ENCODE measurements around the gene CCDC177. TPM values are rescaled to one million over a fixed set of nuclear protein-coding genes. Genes with fewer than 3 reads are reported as not detected.

CCDC177 gene
- total RNA-seq, 4 donors from 2014 or later: 0.13 to 0.34 TPM; not detected in 2

DNA sequence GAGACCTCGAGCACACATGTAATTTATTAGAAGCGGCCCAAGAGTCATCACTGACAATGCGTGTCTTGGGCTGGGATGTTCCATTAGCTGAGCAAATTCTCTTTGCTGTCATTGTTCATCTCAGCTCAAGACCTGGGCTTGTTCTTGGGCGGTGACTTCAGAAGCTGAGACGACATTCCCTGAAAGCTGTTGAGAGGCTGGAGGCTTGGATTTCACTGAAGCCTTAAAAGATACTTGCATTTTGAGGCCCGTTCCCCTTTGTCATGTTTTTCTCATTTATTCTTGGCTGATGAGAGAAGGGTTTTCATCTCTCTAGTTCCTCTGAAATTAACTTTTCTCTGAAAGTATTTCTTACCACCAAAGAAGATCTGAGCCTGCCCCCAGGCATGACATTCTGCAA lies 20.2 kb upstream of the CCDC177 start:
- no peak for DNase-seq (ENCODE audit: low spot score in 2 of 2)
- WGBS: 80% methylated on average over 6 of the region's 6 CpGs
- H3K4me3 ChIP-seq: no peak overlapping the region
- peaks cover 11% of the 10 kb centered on the region for H3K4me1 ChIP-seq
- H3K36me3 ChIP-seq: no peaks in the 10 kb centered on the region
- no peak overlapping the region for H3K27ac ChIP-seq
- TF ChIP-seq EP300 (IDR thresholded peaks at IDR 0.05) (no peak), POLR2AphosphoS5 (IDR thresholded peaks at IDR 0.05) (no peak), POLR2A (IDR thresholded peaks at IDR 0.05) (no peak)
- TF ChIP-seq, protein P1, sequence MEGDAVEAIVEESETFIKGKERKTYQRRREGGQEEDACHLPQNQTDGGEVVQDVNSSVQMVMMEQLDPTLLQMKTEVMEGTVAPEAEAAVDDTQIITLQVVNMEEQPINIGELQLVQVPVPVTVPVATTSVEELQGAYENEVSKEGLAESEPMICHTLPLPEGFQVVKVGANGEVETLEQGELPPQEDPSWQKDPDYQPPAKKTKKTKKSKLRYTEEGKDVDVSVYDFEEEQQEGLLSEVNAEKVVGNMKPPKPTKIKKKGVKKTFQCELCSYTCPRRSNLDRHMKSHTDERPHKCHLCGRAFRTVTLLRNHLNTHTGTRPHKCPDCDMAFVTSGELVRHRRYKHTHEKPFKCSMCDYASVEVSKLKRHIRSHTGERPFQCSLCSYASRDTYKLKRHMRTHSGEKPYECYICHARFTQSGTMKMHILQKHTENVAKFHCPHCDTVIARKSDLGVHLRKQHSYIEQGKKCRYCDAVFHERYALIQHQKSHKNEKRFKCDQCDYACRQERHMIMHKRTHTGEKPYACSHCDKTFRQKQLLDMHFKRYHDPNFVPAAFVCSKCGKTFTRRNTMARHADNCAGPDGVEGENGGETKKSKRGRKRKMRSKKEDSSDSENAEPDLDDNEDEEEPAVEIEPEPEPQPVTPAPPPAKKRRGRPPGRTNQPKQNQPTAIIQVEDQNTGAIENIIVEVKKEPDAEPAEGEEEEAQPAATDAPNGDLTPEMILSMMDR (IDR thresholded peaks at IDR 0.05): no peak
- H3K27me3 ChIP-seq: no peaks in the 10 kb centered on the region
- H3K9me3 ChIP-seq: no peaks in the 10 kb centered on the region

DNA sequence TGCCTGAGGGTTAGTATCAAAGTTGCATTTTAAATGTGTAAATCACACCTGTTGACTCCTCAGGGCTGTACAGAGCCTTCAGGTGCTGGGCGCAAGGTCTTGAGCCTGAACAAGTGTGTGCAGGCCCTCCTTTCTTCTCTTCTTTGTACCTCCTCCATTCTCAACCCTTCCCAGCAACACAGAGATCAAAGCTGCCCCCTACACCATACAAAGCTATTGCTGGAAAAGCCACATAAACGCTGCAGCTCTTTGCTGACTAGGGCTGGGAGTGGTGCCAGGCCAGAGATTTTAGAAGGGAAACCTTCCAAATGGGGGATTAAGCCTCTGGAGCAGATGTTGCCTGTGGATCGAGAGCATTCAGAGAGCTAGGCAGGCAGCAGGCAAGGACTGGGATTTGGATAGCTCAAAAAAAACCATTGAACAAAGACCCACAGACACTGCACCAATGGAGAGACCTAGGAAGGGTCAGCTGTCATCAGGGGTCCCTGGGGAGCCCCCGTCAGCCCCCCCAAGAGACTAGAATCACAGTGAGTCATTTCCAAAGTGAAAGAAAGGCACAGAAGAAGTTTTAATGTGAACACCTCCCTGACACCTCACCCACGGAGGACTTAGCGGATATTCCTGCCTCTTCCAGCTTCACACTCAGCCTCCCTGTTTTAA lies 18.5 kb upstream of the CCDC177 start:
- no peaks in the 10 kb centered on the region for H3K9me3 ChIP-seq
- no peak overlapping the region for H3K27ac ChIP-seq
- 33% methylated on average over 6 of the region's 6 CpGs for WGBS
- TF ChIP-seq, protein P1 (IDR thresholded peaks at IDR 0.05): no peak
- TF ChIP-seq POLR2AphosphoS5 (IDR thresholded peaks at IDR 0.05) (no peak), POLR2A (IDR thresholded peaks at IDR 0.05) (no peak), EP300 (IDR thresholded peaks at IDR 0.05) (no peak)
- DNase-seq (ENCODE audit: low spot score in 2 of 2): no peak
- H3K4me3 ChIP-seq: peak overlapping the region; percentile 19
- H3K4me1 ChIP-seq: peaks cover 11% of the 10 kb centered on the region
- no peaks in the 10 kb centered on the region for H3K36me3 ChIP-seq
- H3K27me3 ChIP-seq: no peaks in the 10 kb centered on the region

DNA sequence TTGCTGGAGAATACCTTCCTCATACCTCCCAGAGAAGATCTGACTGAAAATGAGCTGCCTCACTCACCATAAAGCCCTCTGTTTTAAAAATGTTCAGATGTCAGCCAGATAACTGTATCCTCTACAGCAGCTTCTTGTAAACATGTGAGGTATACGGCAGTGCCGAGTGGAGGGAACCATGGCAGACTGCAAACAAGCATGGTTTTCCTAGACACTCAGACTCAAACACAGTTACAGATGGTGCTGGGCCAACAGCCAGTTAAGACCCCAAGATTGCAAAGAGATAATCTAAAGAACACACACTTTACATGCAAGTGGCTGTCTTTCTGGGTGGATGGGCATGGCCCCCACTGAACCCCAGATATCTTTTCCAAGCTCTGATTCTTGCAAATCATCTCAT lies 16.6 kb upstream of the CCDC177 start:
- Histone ChIP-seq H3K9me3 (no peaks in the 10 kb centered on the region), H3K4me3 (no peak overlapping the region), H3K36me3 (no peaks in the 10 kb centered on the region), H3K27ac (no peak overlapping the region), H3K4me1 (peaks cover 14% of the 10 kb centered on the region), H3K27me3 (no peaks in the 10 kb centered on the region)
- WGBS: 96% methylated on average over 2 of the region's 2 CpGs
- TF ChIP-seq EP300 (IDR thresholded peaks at IDR 0.05) (no peak), POLR2A (IDR thresholded peaks at IDR 0.05) (no peak)
- no peak for DNase-seq (ENCODE audit: low spot score in 2 of 2)

DNA sequence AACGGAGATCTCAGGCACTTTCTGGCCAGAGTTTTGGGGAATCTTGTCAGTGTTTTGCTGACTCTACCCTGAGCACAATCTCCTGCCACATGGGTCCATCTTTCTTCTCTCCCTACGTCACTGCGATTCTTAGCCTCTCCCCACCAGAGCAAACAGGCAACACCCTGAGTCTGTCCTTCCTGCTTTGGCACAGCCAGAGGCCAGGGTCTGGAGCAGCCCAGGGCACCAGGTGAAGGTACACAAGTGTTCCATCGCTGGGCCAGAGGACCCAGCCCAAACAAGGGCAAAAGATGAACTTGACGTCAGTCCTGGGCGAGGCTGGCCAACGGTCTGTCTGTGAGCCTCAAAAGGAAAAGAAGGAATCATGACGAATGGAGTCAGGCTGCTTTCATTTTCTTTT lies 12.7 kb upstream of the CCDC177 start:
- Histone ChIP-seq H3K4me1 (peaks cover 6% of the 10 kb centered on the region), H3K27ac (no peak overlapping the region), H3K27me3 (no peaks in the 10 kb centered on the region), H3K4me3 (no peak overlapping the region), H3K9me3 (no peaks in the 10 kb centered on the region), H3K36me3 (no peaks in the 10 kb centered on the region)
- TF ChIP-seq EP300 (IDR thresholded peaks at IDR 0.05) (no peak), POLR2AphosphoS5 (IDR thresholded peaks at IDR 0.05) (no peak), POLR2A (IDR thresholded peaks at IDR 0.05) (no peak)
- TF ChIP-seq, protein P1 (IDR thresholded peaks at IDR 0.05): no peak
- DNase-seq (ENCODE audit: low spot score in 2 of 2): no peak
- WGBS: 72% methylated on average over 8 of the region's 8 CpGs

DNA sequence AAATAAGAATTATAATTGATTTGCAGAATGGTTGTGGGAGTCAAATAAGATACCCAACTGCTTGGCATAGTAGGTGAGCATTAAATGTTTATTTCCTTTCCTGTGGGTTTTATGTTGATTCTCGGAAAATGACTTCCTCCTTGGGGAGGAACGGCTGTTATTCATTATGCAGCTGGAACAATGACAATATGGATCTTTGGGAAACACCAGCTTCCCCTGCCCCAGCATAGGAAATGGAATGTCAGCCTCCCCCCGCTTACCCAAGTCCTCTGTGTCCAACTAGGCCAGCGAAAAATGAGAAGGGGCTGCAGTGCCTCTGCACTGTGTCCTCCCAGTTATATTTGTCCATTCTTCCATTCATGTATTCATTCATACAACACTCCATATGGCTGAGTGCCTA lies 11.7 kb upstream of the CCDC177 start:
- WGBS: 56% methylated on average over 4 of the region's 4 CpGs
- Histone ChIP-seq H3K9me3 (no peaks in the 10 kb centered on the region), H3K4me1 (peaks cover 6% of the 10 kb centered on the region), H3K36me3 (no peaks in the 10 kb centered on the region), H3K27me3 (no peaks in the 10 kb centered on the region), H3K27ac (peak overlapping the region; percentile 34), H3K4me3 (no peak overlapping the region)
- DNase-seq (ENCODE audit: low spot score in 2 of 2): no peak
- TF ChIP-seq POLR2A (IDR thresholded peaks at IDR 0.05) (no peak), EP300 (IDR thresholded peaks at IDR 0.05) (no peak), POLR2AphosphoS5 (IDR thresholded peaks at IDR 0.05) (no peak)
- TF ChIP-seq, protein P1 (IDR thresholded peaks at IDR 0.05): no peak

DNA sequence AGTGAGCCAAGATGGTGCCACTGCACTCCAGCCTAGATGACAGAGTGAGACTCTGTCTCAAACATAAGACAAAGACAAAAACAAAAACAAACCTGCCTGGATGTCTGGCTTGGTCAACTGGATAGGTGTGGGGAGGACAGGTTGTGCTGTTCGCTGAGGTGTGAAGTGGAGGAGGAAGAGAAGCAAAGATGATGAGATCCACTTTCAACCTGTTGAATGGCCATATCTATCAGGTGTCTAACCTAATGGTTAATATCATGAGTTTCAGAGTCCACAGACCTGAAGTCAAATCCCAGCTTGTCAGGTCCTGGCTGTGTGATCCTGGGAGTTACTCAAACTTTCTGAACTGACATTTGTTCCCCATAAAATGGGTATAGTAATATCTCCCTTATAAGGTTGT lies 9.7 kb upstream of the CCDC177 start:
- TF ChIP-seq, protein P1 (IDR thresholded peaks at IDR 0.05): no peak
- TF ChIP-seq POLR2AphosphoS5 (IDR thresholded peaks at IDR 0.05) (no peak), EP300 (IDR thresholded peaks at IDR 0.05) (no peak), POLR2A (IDR thresholded peaks at IDR 0.05) (no peak)
- no peak overlapping the region for H3K4me3 ChIP-seq
- H3K4me1 ChIP-seq: peaks cover 6% of the 10 kb centered on the region
- no peak overlapping the region for H3K27ac ChIP-seq
- 92% methylated on average over 1 of the region's 1 CpG for WGBS
- no peaks in the 10 kb centered on the region for H3K36me3 ChIP-seq
- DNase-seq (ENCODE audit: low spot score in 2 of 2): no peak
- H3K27me3 ChIP-seq: no peaks in the 10 kb centered on the region
- no peaks in the 10 kb centered on the region for H3K9me3 ChIP-seq

Measured in suprapubic skin (tissue), 4 donors.